ENCODE measurements around the gene HNRNPA1L2. TPM values are rescaled to one million over a fixed set of nuclear protein-coding genes. Genes with fewer than 3 reads are reported as not detected.
A peak's percentile ranks its signal among the peaks of the same experiment; 100 is the strongest.

Gene HNRNPA1L2
- total RNA-seq, 4 donors from 2014 or later, result 4.4 to 9.7 (median 5.6) TPM

DNA sequence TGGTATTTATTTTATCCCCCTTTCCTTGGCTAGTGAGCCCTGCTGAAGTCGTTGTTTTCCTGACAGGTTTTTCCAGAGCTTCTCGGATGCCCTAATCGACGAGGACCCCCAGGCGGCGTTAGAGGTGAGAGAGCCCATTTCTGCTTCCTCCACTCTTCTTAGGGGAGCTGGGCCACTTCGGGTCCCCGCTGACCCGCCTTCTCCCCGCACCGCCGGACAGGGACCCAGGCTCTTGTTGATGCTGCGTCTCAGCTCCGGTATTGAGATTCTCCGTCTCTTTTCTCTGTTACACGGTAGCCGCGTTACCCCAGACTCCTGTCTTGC lies 10.7 kb downstream of the HNRNPA1L2 start:
- H3K27ac ChIP-seq, result peak overlapping the region; percentile 92 to 98 (median 96)

DNA sequence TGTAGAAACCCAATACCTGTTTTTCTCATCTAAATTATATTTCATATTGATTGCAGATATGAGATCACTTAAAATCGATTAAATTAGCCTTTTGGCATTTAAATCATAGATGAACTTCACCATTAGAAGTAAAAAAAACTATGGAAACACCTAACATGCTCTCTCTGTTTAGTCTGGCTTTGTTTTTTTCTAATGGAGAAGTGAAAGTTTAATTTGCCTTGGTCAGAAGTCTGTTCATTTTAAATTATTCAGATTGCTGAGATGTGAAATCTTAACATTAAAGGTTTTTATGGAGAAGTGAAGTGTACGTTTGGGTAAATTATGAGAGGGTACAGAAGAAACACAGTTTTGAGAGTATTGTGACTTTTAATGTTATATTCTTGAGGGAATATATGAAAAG lies 17.1 kb downstream of the HNRNPA1L2 start:
- no peak overlapping the region for H3K4me3 ChIP-seq (replicated peaks in 1 of 3)
- H3K27me3 ChIP-seq, result no peaks in the 10 kb centered on the region
- WGBS, 2 donors, result 90 to 91% methylated on average over 2 of the region's 2 CpGs
- no peaks in the 10 kb centered on the region for H3K9me3 ChIP-seq
- H3K27ac ChIP-seq, result no peak overlapping the region
- intact Hi-C loops (cut with DNase I), result no loop called here
- TF ChIP-seq, protein P1, sequence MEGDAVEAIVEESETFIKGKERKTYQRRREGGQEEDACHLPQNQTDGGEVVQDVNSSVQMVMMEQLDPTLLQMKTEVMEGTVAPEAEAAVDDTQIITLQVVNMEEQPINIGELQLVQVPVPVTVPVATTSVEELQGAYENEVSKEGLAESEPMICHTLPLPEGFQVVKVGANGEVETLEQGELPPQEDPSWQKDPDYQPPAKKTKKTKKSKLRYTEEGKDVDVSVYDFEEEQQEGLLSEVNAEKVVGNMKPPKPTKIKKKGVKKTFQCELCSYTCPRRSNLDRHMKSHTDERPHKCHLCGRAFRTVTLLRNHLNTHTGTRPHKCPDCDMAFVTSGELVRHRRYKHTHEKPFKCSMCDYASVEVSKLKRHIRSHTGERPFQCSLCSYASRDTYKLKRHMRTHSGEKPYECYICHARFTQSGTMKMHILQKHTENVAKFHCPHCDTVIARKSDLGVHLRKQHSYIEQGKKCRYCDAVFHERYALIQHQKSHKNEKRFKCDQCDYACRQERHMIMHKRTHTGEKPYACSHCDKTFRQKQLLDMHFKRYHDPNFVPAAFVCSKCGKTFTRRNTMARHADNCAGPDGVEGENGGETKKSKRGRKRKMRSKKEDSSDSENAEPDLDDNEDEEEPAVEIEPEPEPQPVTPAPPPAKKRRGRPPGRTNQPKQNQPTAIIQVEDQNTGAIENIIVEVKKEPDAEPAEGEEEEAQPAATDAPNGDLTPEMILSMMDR (IDR thresholded peaks at IDR 0.05), result no peak
- no peak for TF ChIP-seq POLR2A (IDR thresholded peaks at IDR 0.05)
- peaks cover 4 to 13% of the 10 kb centered on the region in 2 donors for H3K4me1 ChIP-seq
- peaks cover 6 to 33% of the 10 kb centered on the region in 2 donors for H3K36me3 ChIP-seq
- no peak for DNase-seq

More for the DNA sequence above, 10.7 kb downstream of the HNRNPA1L2 start:
- H3K27me3 ChIP-seq, result no peaks in the 10 kb centered on the region
- no peaks in the 10 kb centered on the region for H3K9me3 ChIP-seq
- H3K36me3 ChIP-seq, result no peaks in the 10 kb centered on the region
- peak overlapping the region; percentile 42 to 89 (median 83) for H3K4me3 ChIP-seq (replicated peaks in 1 of 3)
- H3K4me1 ChIP-seq, result peaks cover 21 to 24% of the 10 kb centered on the region in 2 donors
- intact Hi-C loops (cut with DNase I), result no loop called here
- TF ChIP-seq, protein P1 (IDR thresholded peaks at IDR 0.05), result peak in 1 of 6 experiments; percentile 74
- TF ChIP-seq POLR2A (IDR thresholded peaks at IDR 0.05), result no peak
- DNase-seq, result no peak
- WGBS, 2 donors, result 0 to 1% methylated on average over 18 of the region's 18 CpGs

GRCh38 chr13:52664272-52664671 lies 22.0 kb downstream of the HNRNPA1L2 start:
- intact Hi-C loops (cut with DNase I), result loop anchor here (10.0 kb wide), 1 partner anchor 181 kb away; the partner anchor contains the start of gene PCDH8
- Histone ChIP-seq H3K27me3 (no peaks in the 10 kb centered on the region), H3K9me3 (no peaks in the 10 kb centered on the region), H3K4me3 (replicated peaks in 1 of 3) (no peak overlapping the region), H3K4me1 (no peaks in the 10 kb centered on the region), H3K27ac (no peak overlapping the region), H3K36me3 (peaks cover 17 to 43% of the 10 kb centered on the region in 2 donors)
- TF ChIP-seq POLR2A (IDR thresholded peaks at IDR 0.05), result no peak
- TF ChIP-seq, protein P1 (IDR thresholded peaks at IDR 0.05), result no peak
- DNase-seq, result no peak
- WGBS, 2 donors, result 97% methylated on average over 4 of the region's 4 CpGs

DNA sequence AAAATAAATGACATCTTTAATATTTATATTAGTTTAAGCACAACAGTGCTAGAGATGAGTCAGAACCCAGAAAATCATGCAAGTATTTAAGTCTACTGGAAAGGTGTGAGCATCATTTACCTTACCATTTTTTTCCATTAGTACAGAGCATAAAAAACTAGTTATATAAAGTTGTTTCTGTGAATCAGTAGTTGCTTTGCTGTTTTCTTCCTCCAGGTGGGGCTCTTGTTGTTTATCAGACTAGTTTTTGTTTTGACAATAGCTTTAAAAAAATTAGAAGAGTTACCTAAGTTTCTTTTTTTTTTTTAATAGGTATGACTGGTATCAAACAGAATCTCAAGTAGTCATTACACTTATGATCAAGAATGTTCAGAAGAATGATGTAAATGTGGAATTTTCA lies 23.1 kb downstream of the HNRNPA1L2 start:
- no peak for DNase-seq
- no peaks in the 10 kb centered on the region for H3K9me3 ChIP-seq
- H3K36me3 ChIP-seq, result peaks cover 13 to 41% of the 10 kb centered on the region in 2 donors
- H3K27me3 ChIP-seq, result no peaks in the 10 kb centered on the region
- intact Hi-C loops (cut with DNase I), result loop anchor here (10.0 kb wide), 1 partner anchor 179 kb away; the partner anchor contains the start of gene PCDH8
- TF ChIP-seq, protein P1 (IDR thresholded peaks at IDR 0.05), result peak in 3 of 6 experiments; percentile 45 to 65 (median 47)
- no peak for TF ChIP-seq POLR2A (IDR thresholded peaks at IDR 0.05)
- H3K27ac ChIP-seq, result no peak overlapping the region
- no peak overlapping the region for H3K4me3 ChIP-seq (replicated peaks in 1 of 3)
- no peaks in the 10 kb centered on the region for H3K4me1 ChIP-seq

- intact Hi-C loops (cut with DNase I), result loop anchor here (10.0 kb wide), 1 partner anchor 175 kb away; the partner anchor contains the start of gene PCDH8
- Histone ChIP-seq H3K9me3 (no peaks in the 10 kb centered on the region), H3K36me3 (peaks cover 11 to 19% of the 10 kb centered on the region in 2 donors), H3K27ac (no peak overlapping the region), H3K4me1 (no peaks in the 10 kb centered on the region), H3K27me3 (no peaks in the 10 kb centered on the region), H3K4me3 (replicated peaks in 1 of 3) (no peak overlapping the region)
- TF ChIP-seq, protein P1 (IDR thresholded peaks at IDR 0.05), result no peak
- TF ChIP-seq POLR2A (IDR thresholded peaks at IDR 0.05), result no peak
- DNase-seq, result no peak
- WGBS, 2 donors, result 79 to 80% methylated on average over 2 of the region's 2 CpGs
These were observed 27.4 kb downstream of the HNRNPA1L2 start for GRCh38 chr13:52669677-52670076.
